K562 (cell line): ENCODE measurements around the gene RNF222. TPM values are rescaled to one million over a fixed set of nuclear protein-coding genes. Genes with fewer than 3 reads are reported as not detected.
A peak's percentile ranks its signal among the peaks of the same experiment; 100 is the strongest.

Experiments
- CBX1 ChIP-seq: sonication (generic); IDR thresholded peaks from 2 replicates; pipeline ENCODE4 v1.6.1; 2016; ENCODE audit warnings: antibody characterized with exemption, low read depth, mild to moderate bottlenecking
- FOXM1 ChIP-seq, 2 experiments: fragments of 450-650 bp in 1 of 2; sonication (generic) in 1 of 2; formaldehyde crosslinking in 1 of 2; IDR thresholded peaks; 2 replicates each; pipeline versions ENCODE4 v1.6.1 to v1.9.0; 2017 to 2022; ENCODE audit warnings: low read depth in 2 of 2, mild to moderate bottlenecking in 2 of 2, missing genetic modification reagents in 1 of 2, moderate library complexity in 1 of 2
- HMG20A ChIP-seq: fragments of 450-650 bp; formaldehyde crosslinking; conservative IDR thresholded peaks from 2 replicates; pipeline ENCODE4 v1.4.0; 2020; ENCODE audit warnings: mild to moderate bottlenecking, mixed read lengths
- MYC ChIP-seq, 2 experiments: fragments of 250-450 bp in 1 of 2; sonication (Bioruptor Pico) in 1 of 2; IDR thresholded peaks; 2 replicates each; pipeline versions ENCODE4 v1.5.1 to v1.6.1; 2012 to 2021; ENCODE audit warnings: low read depth in 2 of 2, borderline replicate concordance in 1 of 2, improper control_type of control experiment in 1 of 2, low read length in 1 of 2, mild to moderate bottlenecking in 1 of 2, moderate library complexity in 1 of 2
- REST ChIP-seq, 2 experiments: fragments of 450-650 bp; formaldehyde crosslinking in 1 of 2; IDR thresholded peaks; 2 replicates each; pipeline versions ENCODE4 v1.4.0 to v1.6.1; 2014 to 2020; ENCODE audit warnings: mild to moderate bottlenecking in 2 of 2, borderline replicate concordance in 1 of 2, low read depth in 1 of 2
- SIRT6 ChIP-seq: IDR thresholded peaks from one replicate; pipeline ENCODE4 v1.6.1; 2012; ENCODE audit warnings: low read depth, mild to moderate bottlenecking, control low read depth, inconsistent platforms, low read length, moderate library complexity
- ZNF347 ChIP-seq: fragments of 450-650 bp; formaldehyde crosslinking; IDR thresholded peaks from 2 replicates; pipeline ENCODE4 v1.4.0; 2020; ENCODE audit warnings: low read depth, mild to moderate bottlenecking, moderate library complexity
- polyA plus RNA-seq, 8 experiments: library from polyadenylated mRNA; depleted of rRNA in 4 of 8; stranded (reverse) in 5 of 8; unstranded in 3 of 8; fragments of >200 nt; fragmentation: Nextera tagmentation in 2 of 8; fragmentation: Illumina TruSeq in 1 of 8; extraction: Ambion mirVana in 2 of 8; extraction: Trizol in 1 of 8; gene quantifications; 2 replicates each; pipeline versions ENCODE4 v1.2.1 to v1.2.3, GENCODE V29; 2011 to 2014; ENCODE audit warnings: inconsistent platforms in 1 of 8, missing spikeins in 1 of 8
- total RNA-seq, 7 experiments: library from RNA; depleted of rRNA in 6 of 7; stranded (reverse); fragments of >200 nt in 6 of 7; fragmentation: Illumina TruSeq in 2 of 7; extraction: Trizol in 2 of 7; gene quantifications; 2 replicates each; pipeline versions ENCODE4 v1.2.1 to v1.2.3, GENCODE V29; 2011 to 2021; ENCODE audit warnings: low replicate concordance in 1 of 7
- TF ChIP-seq, protein P1 (sequence below): sonication (generic); formaldehyde crosslinking; IDR thresholded peaks from 2 replicates; pipeline ENCODE4 v1.8.1; 2023; ENCODE audit warnings: mild to moderate bottlenecking, missing genetic modification reagents
- TF ChIP-seq, protein P2 (sequence below): fragments of 450-650 bp; formaldehyde crosslinking; IDR thresholded peaks from 2 replicates; pipeline ENCODE4 v1.4.0; 2020; ENCODE audit warnings: mild to moderate bottlenecking, moderate library complexity
- TF ChIP-seq, protein P3 (sequence below): IDR thresholded peaks from 2 replicates; pipeline ENCODE4 v1.6.1; 2011; ENCODE audit warnings: borderline replicate concordance, low read depth, mild to moderate bottlenecking, moderate library complexity, low read length; ENCODE audit not compliant: insufficient read depth, poor library complexity, severe bottlenecking

The RNF222 gene
- total and polyA plus RNA-seq, 9 of the 15 experiments (the other 6 are each of a cell fraction or from before 2014, with no cell fraction given), result not detected

- TF ChIP-seq, protein P1, sequence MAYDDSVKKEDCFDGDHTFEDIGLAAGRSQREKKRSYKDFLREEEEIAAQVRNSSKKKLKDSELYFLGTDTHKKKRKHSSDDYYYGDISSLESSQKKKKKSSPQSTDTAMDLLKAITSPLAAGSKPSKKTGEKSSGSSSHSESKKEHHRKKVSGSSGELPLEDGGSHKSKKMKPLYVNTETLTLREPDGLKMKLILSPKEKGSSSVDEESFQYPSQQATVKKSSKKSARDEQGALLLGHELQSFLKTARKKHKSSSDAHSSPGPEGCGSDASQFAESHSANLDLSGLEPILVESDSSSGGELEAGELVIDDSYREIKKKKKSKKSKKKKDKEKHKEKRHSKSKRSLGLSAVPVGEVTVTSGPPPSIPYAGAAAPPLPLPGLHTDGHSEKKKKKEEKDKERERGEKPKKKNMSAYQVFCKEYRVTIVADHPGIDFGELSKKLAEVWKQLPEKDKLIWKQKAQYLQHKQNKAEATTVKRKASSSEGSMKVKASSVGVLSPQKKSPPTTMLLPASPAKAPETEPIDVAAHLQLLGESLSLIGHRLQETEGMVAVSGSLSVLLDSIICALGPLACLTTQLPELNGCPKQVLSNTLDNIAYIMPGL (CRISPR knock-in tag), result 0 out of 2 replicates have a peak, but pooled peaks have one; percentile 20
- TF ChIP-seq ZNF347 (0 out of 2 replicates have a peak, but pooled peaks have one; percentile 34), CBX1 (peak; percentile 72; the same call in 1 of the 2 replicates), REST (IDR thresholded peaks at IDR 0.05; ENCODE audit: borderline replicate concordance) (peak; percentile 60), REST (CRISPR knock-in tag; IDR thresholded peaks at IDR 0.05; ENCODE audit: low read depth) (peak; percentile 43; the same call in 1 of the 2 replicates), SIRT6 (peak; percentile 82), HMG20A (CRISPR knock-in tag) (no peak), FOXM1 (IDR thresholded peaks at IDR 0.05; ENCODE audit: low read depth) (no peak), FOXM1 (CRISPR knock-in tag; IDR thresholded peaks at IDR 0.05; ENCODE audit: low read depth) (no peak), MYC (IDR thresholded peaks at IDR 0.05; ENCODE audit: low read depth, low read length) (peak; percentile 32; the same call in 1 of the 2 replicates), MYC (CRISPR knock-in tag; IDR thresholded peaks at IDR 0.05; ENCODE audit: borderline replicate concordance, low read depth) (no peak)
- TF ChIP-seq, protein P2, sequence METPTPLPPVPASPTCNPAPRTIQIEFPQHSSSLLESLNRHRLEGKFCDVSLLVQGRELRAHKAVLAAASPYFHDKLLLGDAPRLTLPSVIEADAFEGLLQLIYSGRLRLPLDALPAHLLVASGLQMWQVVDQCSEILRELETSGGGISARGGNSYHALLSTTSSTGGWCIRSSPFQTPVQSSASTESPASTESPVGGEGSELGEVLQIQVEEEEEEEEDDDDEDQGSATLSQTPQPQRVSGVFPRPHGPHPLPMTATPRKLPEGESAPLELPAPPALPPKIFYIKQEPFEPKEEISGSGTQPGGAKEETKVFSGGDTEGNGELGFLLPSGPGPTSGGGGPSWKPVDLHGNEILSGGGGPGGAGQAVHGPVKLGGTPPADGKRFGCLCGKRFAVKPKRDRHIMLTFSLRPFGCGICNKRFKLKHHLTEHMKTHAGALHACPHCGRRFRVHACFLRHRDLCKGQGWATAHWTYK (CRISPR knock-in tag), result 0 out of 2 replicates have a peak, but pooled peaks have one; percentile 75
- TF ChIP-seq, protein P3, sequence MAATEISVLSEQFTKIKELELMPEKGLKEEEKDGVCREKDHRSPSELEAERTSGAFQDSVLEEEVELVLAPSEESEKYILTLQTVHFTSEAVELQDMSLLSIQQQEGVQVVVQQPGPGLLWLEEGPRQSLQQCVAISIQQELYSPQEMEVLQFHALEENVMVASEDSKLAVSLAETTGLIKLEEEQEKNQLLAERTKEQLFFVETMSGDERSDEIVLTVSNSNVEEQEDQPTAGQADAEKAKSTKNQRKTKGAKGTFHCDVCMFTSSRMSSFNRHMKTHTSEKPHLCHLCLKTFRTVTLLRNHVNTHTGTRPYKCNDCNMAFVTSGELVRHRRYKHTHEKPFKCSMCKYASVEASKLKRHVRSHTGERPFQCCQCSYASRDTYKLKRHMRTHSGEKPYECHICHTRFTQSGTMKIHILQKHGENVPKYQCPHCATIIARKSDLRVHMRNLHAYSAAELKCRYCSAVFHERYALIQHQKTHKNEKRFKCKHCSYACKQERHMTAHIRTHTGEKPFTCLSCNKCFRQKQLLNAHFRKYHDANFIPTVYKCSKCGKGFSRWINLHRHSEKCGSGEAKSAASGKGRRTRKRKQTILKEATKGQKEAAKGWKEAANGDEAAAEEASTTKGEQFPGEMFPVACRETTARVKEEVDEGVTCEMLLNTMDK, result peak; percentile 36
These were observed 21.2 kb downstream of the RNF222 start, which contains the start of gene KRABD2 (continued) for GRCh38 chr17:8376271-8377067.
